Fibroblast of villous mesenchyme (primary cell): ENCODE measurements around the gene DCDC1. TPM values are rescaled to one million over a fixed set of nuclear protein-coding genes. Genes with fewer than 3 reads are reported as not detected.

ENCODE experiments used
- DNase-seq: peaks from one replicate; pipeline ENCODE4 v3.0.0-alpha.2; 2010; ENCODE audit warnings: low read depth
- H3K4me3 ChIP-seq: 2 replicates; pipeline ENCODE4 v1.5.1; 2011; ENCODE audit warnings: low read depth, mild to moderate bottlenecking, low read length
- CTCF ChIP-seq: IDR thresholded peaks from 2 replicates; pipeline ENCODE4 v1.5.1; 2012; ENCODE audit warnings: low read depth, mild to moderate bottlenecking, low read length; ENCODE audit not compliant: insufficient read depth
- total RNA-seq: library from RNA; depleted of rRNA; stranded (reverse); fragments of >200 nt; gene quantifications from 2 replicates; pipeline ENCODE4 v1.2.3, GENCODE V29; 2012

The DCDC1 gene
- total RNA-seq, 1 donor: 0.43 TPM

- H3K4me3 ChIP-seq: no peak overlapping the region
- DNase-seq: no peak
- TF ChIP-seq CTCF: no peak
Observed at GRCh38 chr11:31141789-31142188, 227.8 kb downstream of the DCDC1 start.

- DNase-seq: no peak
- no peak for TF ChIP-seq CTCF
- no peak overlapping the region for H3K4me3 ChIP-seq
Observed at GRCh38 chr11:31139479-31139878, 230.1 kb downstream of the DCDC1 start.

GRCh38 chr11:31132531-31133421 is 236.8 kb downstream of the DCDC1 start:
- TF ChIP-seq CTCF: no peak
- H3K4me3 ChIP-seq: no peak overlapping the region
- no peak for DNase-seq

GRCh38 chr11:31131760-31132159 is 237.8 kb downstream of the DCDC1 start:
- DNase-seq: no peak
- TF ChIP-seq CTCF: no peak
- H3K4me3 ChIP-seq: no peak overlapping the region

GRCh38 chr11:31127290-31127689 is 242.2 kb downstream of the DCDC1 start:
- DNase-seq: no peak
- no peak overlapping the region for H3K4me3 ChIP-seq
- no peak for TF ChIP-seq CTCF

GRCh38 chr11:31120428-31120827 is 249.1 kb downstream of the DCDC1 start:
- H3K4me3 ChIP-seq: no peak overlapping the region
- DNase-seq: no peak
- no peak for TF ChIP-seq CTCF
